ENCODE measurements around the gene HIGD1A.

HIGD1A gene

DNA sequence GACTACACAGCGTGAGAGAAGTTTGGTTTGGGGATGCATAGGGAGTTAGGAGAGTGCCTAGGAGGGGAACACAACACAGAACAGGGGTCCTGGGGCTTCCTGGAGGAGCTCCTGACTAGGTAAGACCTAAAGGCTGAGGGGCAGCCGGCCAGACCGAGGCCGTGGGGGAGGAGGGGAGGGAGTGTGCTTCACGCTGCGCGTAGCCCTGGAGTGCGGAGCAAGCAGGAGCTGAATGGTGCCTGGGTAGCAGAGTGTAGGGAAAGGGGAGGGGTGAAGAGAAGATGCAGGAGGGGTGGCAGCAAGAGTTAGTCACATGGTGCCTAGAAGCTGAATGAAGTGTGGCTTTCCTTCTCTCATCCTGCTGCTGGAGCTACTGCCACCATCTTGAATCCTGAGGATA is 69.3 kb downstream of the HIGD1A start:
- DNase-seq, result no peak

DNA sequence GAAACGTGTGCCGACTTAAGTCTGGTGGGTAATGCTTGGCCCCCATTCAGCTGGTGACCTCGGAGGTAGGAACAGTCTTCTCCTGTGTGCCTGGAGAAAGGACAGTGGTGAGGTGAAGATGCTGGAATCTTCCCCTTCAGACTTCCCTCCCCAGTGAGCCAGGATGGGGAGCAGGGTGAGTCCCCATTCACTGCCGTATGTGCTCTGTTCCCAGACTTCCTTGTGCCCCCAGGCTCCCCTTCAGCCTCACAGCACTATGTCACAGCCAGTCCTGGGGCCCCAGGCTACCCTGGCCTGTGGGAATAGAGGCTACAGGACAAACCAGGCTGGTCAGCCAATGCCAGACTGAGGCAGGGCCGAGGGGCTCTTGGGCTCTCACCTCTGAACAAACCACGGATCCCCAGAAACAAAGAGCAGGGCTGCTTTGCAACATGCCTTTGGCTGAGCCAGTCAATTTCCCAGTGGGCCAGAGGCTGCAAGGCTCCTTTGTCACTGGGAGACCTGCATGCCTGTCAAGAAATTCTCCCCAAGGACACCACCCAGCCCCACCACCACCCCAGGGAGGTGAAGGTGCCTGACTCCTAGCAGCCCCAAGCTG is 69.9 kb downstream of the HIGD1A start:
- DNase-seq, result no peak

DNA sequence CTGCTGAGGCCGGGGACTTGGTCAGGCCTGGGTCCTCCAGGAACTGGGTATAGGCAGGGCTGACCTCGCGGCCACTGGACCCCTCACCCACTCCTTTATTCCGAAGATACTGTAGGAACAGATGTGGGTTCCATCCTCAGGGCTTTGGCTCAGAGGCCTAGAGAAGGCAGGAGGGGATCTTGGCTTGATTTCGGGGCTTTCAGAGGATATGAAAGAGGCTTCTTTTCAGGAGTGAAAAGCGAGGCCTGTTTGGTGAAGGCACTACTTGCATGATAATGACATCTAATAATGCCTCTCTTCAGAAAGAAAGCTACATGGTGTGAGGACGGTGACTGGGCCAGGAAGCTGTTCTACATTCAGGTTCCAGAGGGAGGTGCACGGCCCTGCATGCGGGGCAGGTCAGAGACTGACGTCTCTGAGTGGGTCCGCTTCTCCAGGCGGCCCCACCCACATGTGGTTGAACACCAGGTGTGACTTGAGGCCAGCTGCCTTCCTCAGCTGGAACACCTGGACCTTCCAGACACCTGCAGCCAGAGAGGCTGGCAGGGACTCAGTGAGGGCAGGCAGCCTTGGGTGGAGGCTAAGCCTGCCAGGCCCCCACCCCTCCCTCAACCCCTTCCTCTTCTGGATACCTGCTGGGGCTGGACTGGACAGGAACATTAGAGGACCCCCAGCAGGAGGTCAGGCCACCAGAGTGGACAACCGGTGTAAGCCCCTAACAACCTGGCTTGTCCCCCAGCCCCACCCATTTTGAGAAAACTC is 70.6 kb downstream of the HIGD1A start:
- no peak for DNase-seq
